Measurements from ENCODE around the gene ADORA1.
A peak's percentile ranks its signal among the peaks of the same experiment; 100 is the strongest.

ADORA1 gene

DNA sequence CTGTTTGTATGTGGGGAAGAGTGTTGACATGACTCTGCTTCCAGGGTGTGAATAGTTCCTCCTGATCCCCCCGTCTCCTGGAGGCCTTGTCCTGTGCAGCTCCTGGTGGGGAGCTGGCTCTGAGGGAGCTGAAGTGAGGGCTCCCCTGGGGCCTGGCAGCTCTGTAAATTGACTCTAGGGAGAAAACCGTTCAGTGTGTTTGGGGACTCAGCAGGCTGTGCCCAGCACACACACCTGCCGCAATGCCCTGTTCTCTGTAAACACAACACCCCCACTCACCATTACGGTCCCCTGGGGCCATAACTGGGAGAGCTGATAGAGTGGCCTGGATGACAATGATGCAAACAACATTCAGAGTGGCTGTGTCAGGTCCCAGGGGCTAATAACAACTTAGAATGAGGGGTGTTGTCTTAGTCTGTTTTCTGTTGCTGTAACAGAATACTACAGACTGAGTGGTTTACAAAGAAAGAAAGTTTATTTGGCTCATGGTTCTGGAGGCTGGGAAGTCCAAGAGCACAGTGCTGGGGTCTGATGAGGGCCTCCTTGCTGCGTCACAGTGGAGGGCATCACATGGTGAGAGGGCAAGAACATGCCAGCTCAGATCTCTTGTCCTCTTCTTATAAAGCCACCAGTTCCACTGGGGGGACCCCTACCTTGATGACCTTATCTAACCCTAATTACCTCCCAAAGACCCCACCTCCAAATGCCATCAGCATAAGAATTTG lies 15.3 kb downstream of the ADORA1 start:
- TF ChIP-seq CTCF (IDR thresholded peaks at IDR 0.05; ENCODE audit: low read depth, low read length): no peak
- H3K4me1 ChIP-seq: peaks cover 35% of the 10 kb centered on the region
- no peaks in the 10 kb centered on the region for H3K27me3 ChIP-seq
- peak; percentile 84 for DNase-seq
- no peak overlapping the region for H3K4me3 ChIP-seq (ENCODE audit: low read depth, low read length)
- no peaks in the 10 kb centered on the region for H3K36me3 ChIP-seq
- no peaks in the 10 kb centered on the region for H3K9me3 ChIP-seq

DNA sequence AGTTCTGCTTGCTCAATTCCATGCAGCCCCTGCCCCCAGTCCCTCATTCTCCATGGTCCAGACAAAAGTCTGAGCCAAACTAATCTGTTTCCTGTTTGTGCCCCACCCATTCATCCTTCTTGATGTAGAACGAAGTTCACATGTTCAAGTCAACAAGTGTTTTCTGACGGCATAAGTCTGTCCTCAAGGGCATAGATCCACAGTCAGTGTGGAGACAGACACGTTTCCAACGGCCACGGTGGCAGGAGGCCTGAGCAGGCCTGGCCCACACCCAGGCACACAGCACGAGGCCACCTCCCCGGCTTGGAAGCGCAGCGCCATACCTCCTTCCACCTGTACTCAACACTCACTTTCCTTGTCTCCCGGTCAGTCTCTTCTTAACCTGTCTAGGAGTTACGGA lies 16.1 kb downstream of the ADORA1 start:
- Histone ChIP-seq H3K9me3 (no peaks in the 10 kb centered on the region), H3K4me3 (ENCODE audit: low read depth, low read length) (no peak overlapping the region), H3K4me1 (peaks cover 42% of the 10 kb centered on the region), H3K27me3 (no peaks in the 10 kb centered on the region), H3K36me3 (no peaks in the 10 kb centered on the region)
- DNase-seq: no peak
- TF ChIP-seq CTCF (IDR thresholded peaks at IDR 0.05; ENCODE audit: low read depth, low read length): no peak

GRCh38 chr1:203144661-203145060 lies 17.1 kb downstream of the ADORA1 start:
- Histone ChIP-seq H3K4me3 (ENCODE audit: low read depth, low read length) (no peak overlapping the region), H3K36me3 (no peaks in the 10 kb centered on the region), H3K9me3 (no peaks in the 10 kb centered on the region), H3K4me1 (peaks cover 46% of the 10 kb centered on the region), H3K27me3 (no peaks in the 10 kb centered on the region)
- DNase-seq: no peak
- TF ChIP-seq CTCF (IDR thresholded peaks at IDR 0.05; ENCODE audit: low read depth, low read length): no peak

- peak; percentile 49 for DNase-seq
- no peaks in the 10 kb centered on the region for H3K9me3 ChIP-seq
- no peaks in the 10 kb centered on the region for H3K27me3 ChIP-seq
- no peak overlapping the region for H3K4me3 ChIP-seq (ENCODE audit: low read depth, low read length)
- no peak for TF ChIP-seq CTCF (IDR thresholded peaks at IDR 0.05; ENCODE audit: low read depth, low read length)
- H3K36me3 ChIP-seq: no peaks in the 10 kb centered on the region
- H3K4me1 ChIP-seq: peaks cover 48% of the 10 kb centered on the region
Measured at GRCh38 chr1:203145321-203146041, 18.0 kb downstream of the ADORA1 start.

GRCh38 chr1:203146042-203146369 lies 18.5 kb downstream of the ADORA1 start:
- Histone ChIP-seq H3K4me1 (peaks cover 48% of the 10 kb centered on the region), H3K36me3 (no peaks in the 10 kb centered on the region), H3K9me3 (no peaks in the 10 kb centered on the region), H3K4me3 (ENCODE audit: low read depth, low read length) (no peak overlapping the region), H3K27me3 (no peaks in the 10 kb centered on the region)
- DNase-seq: no peak
- TF ChIP-seq CTCF (IDR thresholded peaks at IDR 0.05; ENCODE audit: low read depth, low read length): no peak

- DNase-seq: no peak
- no peaks in the 10 kb centered on the region for H3K36me3 ChIP-seq
- no peaks in the 10 kb centered on the region for H3K9me3 ChIP-seq
- no peak overlapping the region for H3K4me3 ChIP-seq (ENCODE audit: low read depth, low read length)
- H3K4me1 ChIP-seq: peaks cover 51% of the 10 kb centered on the region
- H3K27me3 ChIP-seq: no peaks in the 10 kb centered on the region
- TF ChIP-seq CTCF (IDR thresholded peaks at IDR 0.05; ENCODE audit: low read depth, low read length): no peak
Measured at GRCh38 chr1:203146537-203146936, 19.0 kb downstream of the ADORA1 start.

Data from BE2C (cell line).